ENCODE data around the gene RPL22L1.
"Not testable (repeated sequence)": the region's sequence is repeated elsewhere in the genome, so short reads cannot be mapped to it uniquely, and the experiment has no call there.

GRCh38 chr3:170877311-170877710, 7.3 kb upstream of the RPL22L1 start:
- TF ChIP-seq CTCF (conservative IDR thresholded peaks at IDR 0.05; ENCODE audit: low read depth, low read length); EZH2 (IDR thresholded peaks at IDR 0.05; ENCODE audit: borderline replicate concordance, low read depth, low read length, poor library complexity, severe bottlenecking): not testable (repeated sequence)
